Activated B cell treated with CpG ODN at 0.5 μM for 24 hours (primary cell): ENCODE results near the gene NBPF1. TPM values are rescaled to one million over a fixed set of nuclear protein-coding genes. Genes with fewer than 3 reads are reported as not detected.
"Not testable (repeated sequence)": the region's sequence is repeated elsewhere in the genome, so short reads cannot be mapped to it uniquely, and the experiment has no call there.

Experiments used
- ATAC-seq: fragments of 200-7000 bp; cut with Tn5 transposase; one replicate; pipeline ENCODE4 v1.10.0; 2021; ENCODE audit warnings: low read depth, mild to moderate bottlenecking, moderate library complexity
- CTCF ChIA-PET: fragments of 350-600 bp; sonication (Branson Sonifier 250); formaldehyde crosslinking; loops from one replicate; lab custom pipeline; 2021; ENCODE audit warnings: antibody characterized with exemption; lab: Charles Lee
- POLR2A ChIA-PET: fragments of 350-600 bp; sonication (Branson Sonifier 250); formaldehyde crosslinking; loops from one replicate; lab custom pipeline; 2021; ENCODE audit warnings: antibody characterized with exemption; lab: Charles Lee
- DNase-seq: peaks from one replicate; pipeline ENCODE4 v3.0.0; 2022
- H3K27ac Mint-ChIP-seq: one replicate; pipeline ENCODE4 v1.8.0; 2020; ENCODE audit warnings: mixed read lengths
- H3K27me3 Mint-ChIP-seq: one replicate; pipeline ENCODE4 v1.8.0; 2021; ENCODE audit warnings: mixed read lengths
- H3K36me3 Mint-ChIP-seq: one replicate; pipeline ENCODE4 v1.8.0; 2021; ENCODE audit warnings: low read depth, mixed read lengths
- H3K4me1 Mint-ChIP-seq: one replicate; pipeline ENCODE4 v1.8.0; 2021; ENCODE audit warnings: mixed read lengths
- H3K4me3 Mint-ChIP-seq: one replicate; pipeline ENCODE4 v1.8.0; 2020; ENCODE audit warnings: mild to moderate bottlenecking, mixed read lengths
- H3K9me3 Mint-ChIP-seq: one replicate; pipeline ENCODE4 v1.8.0; 2020; ENCODE audit warnings: mixed read lengths
- intact Hi-C: fragments of 100-400 bp; cut with micrococcal nuclease; formaldehyde crosslinking; loops from one replicate; pipeline ENCODE4 v1.15.1; 2024
- total RNA-seq: library from RNA; stranded (reverse); gene quantifications from 2 replicates; pipeline ENCODE4 v1.2.3, GENCODE V29; 2022

NBPF1 gene
- total RNA-seq, 1 donor from 2014 or later = 20.2 TPM

DNA sequence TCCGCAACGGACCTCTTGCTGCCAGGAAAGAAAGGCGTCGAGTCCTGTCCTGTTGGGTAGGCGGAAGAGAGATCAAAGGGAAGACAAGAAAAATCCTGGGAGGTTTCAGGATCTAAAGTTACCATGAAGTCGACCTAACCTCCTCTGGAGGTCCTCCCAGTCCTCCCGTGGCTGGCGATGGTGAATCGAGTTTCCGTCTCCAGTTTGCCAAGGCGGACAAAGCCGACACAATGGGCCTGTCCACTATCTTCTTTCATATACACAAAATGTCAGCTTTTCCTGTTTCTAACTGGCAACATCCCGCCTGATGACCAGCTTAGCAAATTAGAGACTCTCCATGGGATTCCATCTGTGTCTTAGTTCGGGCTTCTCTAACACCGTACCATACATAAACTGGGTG, 76.6 kb downstream of the NBPF1 start:
- H3K27ac Mint-ChIP-seq, POLR2A ChIA-PET, H3K4me3 Mint-ChIP-seq, intact Hi-C loops, ATAC-seq, H3K27me3 Mint-ChIP-seq, H3K36me3 Mint-ChIP-seq, CTCF ChIA-PET, H3K9me3 Mint-ChIP-seq, DNase-seq: not testable (repeated sequence)
- H3K4me1 Mint-ChIP-seq = peaks cover 24% of the 10 kb centered on the region

GRCh38 chr1:16535898-16536297, 77.5 kb downstream of the NBPF1 start:
- POLR2A ChIA-PET, H3K4me3 Mint-ChIP-seq, intact Hi-C loops: not testable (repeated sequence)

DNA sequence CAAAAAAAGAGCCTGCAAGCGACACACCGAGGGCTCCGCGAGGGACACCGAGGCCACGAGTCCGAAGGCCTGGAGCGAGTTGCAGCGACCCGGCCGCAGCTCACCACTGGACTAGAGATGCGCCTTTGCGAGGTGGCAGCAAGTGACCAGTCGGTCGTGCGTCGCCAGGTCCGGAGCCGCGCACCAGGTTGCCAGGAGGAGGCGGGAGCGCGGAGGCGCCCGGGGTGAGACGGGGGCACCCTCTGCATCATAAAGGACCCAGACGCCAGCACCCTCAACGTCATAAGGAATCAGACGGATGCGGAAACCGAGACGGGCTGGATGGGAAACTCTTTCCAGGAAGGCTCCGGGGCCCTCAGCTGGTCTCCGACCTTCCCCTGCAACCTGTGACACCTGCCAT, 77.9 kb downstream of the NBPF1 start:
- ATAC-seq, H3K27ac Mint-ChIP-seq, DNase-seq, H3K9me3 Mint-ChIP-seq, CTCF ChIA-PET, H3K36me3 Mint-ChIP-seq, intact Hi-C loops: not testable (repeated sequence)
- H3K4me3 Mint-ChIP-seq = peak overlapping the region; percentile 85
- POLR2A ChIA-PET = interaction anchor here (1.0 kb wide), 1 partner anchor 22 kb away, joined by 5 read pairs; the partner anchor contains the start of gene RNU1-1
- peaks cover 13% of the 10 kb centered on the region for H3K27me3 Mint-ChIP-seq
- H3K4me1 Mint-ChIP-seq = peaks cover 16% of the 10 kb centered on the region

More at GRCh38 chr1:16535898-16536297, 77.5 kb downstream of the NBPF1 start:
- peaks cover 13% of the 10 kb centered on the region for H3K27me3 Mint-ChIP-seq
- DNase-seq, H3K27ac Mint-ChIP-seq, H3K9me3 Mint-ChIP-seq, ATAC-seq, CTCF ChIA-PET, H3K36me3 Mint-ChIP-seq: not testable (repeated sequence)
- peaks cover 18% of the 10 kb centered on the region for H3K4me1 Mint-ChIP-seq

DNA sequence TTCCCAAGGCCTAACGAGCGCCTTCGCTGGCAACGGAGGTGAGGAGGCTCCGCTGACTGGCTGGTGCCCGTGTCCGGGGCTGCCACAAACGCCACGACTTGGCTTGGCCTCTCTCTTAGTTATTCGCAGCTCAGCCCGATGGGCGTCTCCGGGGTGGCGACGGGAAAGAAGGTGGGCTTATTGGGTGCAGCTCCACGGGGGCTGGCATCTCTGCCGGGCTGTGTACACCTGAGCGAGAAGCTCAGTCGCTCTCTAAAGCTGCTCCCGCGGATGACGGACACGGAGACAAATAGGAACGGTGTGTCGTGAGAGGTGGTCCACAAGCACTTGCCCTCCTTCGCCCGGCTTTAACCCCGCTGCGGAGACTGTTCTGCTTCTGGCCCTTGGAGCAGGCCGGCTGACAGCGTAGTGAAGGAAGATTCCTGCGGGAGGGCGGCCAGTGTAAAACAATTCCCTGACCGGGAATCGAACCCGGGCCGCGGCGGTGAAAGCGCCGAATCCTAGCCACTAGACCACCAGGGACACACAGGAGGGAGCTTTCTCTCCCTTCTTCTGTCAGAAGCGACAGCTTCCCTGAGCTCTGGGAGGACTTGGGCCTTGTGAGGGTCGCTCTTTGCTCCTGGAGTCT, 78.4 kb downstream of the NBPF1 start:
- POLR2A ChIA-PET = interaction anchor here (1.0 kb wide), 1 partner anchor 21 kb away, joined by 5 read pairs; the partner anchor contains the start of gene RNU1-1

DNA sequence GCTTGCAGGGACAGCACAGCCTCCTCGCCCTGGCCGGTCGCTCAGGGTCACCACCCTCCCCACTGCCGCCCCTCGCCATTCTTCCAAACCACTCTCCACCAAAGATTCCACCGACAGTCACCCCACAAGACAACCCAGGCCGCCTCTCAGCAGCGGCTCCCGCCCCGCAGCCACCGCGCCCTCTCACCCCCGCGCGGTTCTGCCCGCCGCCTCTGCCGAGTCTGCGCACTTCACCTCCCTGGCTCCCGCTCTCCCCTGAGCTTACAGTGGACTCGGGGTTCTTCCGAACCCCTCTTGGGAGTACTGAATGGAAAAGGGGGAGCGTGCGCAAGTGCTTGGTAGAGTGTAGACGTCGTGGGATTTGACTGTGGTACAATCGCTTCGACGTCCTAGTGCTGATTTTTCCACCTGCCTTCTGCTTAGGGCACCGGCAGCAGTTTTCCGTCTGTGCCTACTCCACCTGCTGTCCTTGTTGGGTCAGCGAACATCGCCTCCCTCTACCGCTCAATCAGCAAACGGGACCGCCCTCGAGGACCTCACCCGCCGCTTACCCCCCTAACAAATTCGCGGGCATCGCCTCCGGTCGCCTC, 79.0 kb downstream of the NBPF1 start:
- POLR2A ChIA-PET = interaction anchor here (0.6 to 1.0 kb wide), 2 partner anchors 21 to 73 kb away, joined by 3 to 5 read pairs; partner anchors contain the start of gene RNU1-1
- H3K9me3 Mint-ChIP-seq, H3K27ac Mint-ChIP-seq, intact Hi-C loops, H3K36me3 Mint-ChIP-seq, CTCF ChIA-PET, DNase-seq: not testable (repeated sequence)
- Mint-ChIP-seq H3K4me3 (peak overlapping the region; percentile 85), H3K4me1 (peaks cover 11% of the 10 kb centered on the region), H3K27me3 (peaks cover 13% of the 10 kb centered on the region)
- ATAC-seq = peak; percentile 27

More for the DNA sequence above, 78.4 kb downstream of the NBPF1 start:
- Mint-ChIP-seq H3K4me1 (peaks cover 11% of the 10 kb centered on the region), H3K27ac (peak overlapping the region; percentile 53), H3K4me3 (peak overlapping the region; percentile 85), H3K27me3 (peaks cover 13% of the 10 kb centered on the region)
- DNase-seq, H3K9me3 Mint-ChIP-seq, intact Hi-C loops, H3K36me3 Mint-ChIP-seq, CTCF ChIA-PET: not testable (repeated sequence)
- ATAC-seq = peak; percentile 75

DNA sequence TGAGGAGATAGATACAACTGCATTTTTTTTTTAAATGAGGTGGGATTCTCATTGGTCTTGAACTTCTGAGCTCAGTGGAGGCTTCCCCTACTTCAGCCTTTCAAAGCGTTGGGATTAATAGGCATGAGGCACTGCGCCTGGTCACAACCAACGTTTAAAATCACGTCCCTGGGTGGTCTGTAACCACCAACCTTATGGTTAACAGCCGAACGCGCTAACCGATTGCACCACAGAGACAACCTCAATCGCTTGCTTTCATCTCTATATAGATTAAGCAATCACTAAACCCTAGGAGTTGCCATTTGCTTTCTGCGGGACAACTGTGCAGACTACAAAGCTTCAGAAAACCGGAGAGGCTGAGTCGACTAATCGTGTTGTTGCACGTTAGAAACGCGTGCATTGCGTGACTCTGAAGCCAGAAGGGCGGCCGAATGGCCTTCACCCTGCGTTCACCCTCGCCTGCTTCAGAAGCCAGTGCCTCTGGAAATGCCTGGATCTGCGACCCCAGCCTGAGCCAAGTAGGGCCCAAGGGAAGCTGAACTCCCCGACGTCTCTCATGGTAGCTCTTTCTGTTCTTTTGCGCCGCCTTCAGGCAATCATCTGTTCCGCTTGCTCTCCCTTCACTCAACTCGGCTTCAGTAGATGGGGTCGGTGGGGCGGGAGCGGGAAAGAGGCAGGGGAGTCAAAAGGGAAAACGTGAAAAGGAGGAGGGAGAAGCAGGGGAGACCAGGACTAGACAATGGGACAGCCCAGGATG, 81.0 kb downstream of the NBPF1 start:
- H3K27ac Mint-ChIP-seq, CTCF ChIA-PET, intact Hi-C loops, DNase-seq, H3K4me1 Mint-ChIP-seq, H3K36me3 Mint-ChIP-seq, H3K4me3 Mint-ChIP-seq, POLR2A ChIA-PET, ATAC-seq, H3K9me3 Mint-ChIP-seq: not testable (repeated sequence)
- peaks cover 13% of the 10 kb centered on the region for H3K27me3 Mint-ChIP-seq

DNA sequence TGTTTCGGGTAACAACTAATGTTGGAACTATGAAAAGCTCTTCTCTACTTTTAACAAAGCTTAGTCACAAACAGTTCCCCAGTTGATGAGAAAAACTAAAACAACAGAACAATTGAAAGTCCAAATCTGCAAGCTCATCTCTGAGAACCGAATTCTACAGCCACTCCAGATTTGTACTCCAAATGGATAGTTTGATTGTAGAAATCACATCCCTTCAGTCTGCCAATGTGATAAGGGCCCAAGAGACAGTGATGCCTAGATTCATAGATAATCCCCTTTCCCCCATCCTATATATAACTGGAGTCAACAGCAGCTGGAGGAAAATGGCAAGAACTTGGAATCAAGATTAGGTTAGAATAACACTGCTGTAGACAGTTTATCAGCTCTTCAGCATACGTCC, 85.0 kb downstream of the NBPF1 start:
- CTCF ChIA-PET, H3K4me3 Mint-ChIP-seq, ATAC-seq, H3K36me3 Mint-ChIP-seq, H3K9me3 Mint-ChIP-seq, DNase-seq, H3K27ac Mint-ChIP-seq, H3K4me1 Mint-ChIP-seq: not testable (repeated sequence)
- POLR2A ChIA-PET = interaction anchor here (0.6 kb wide), 1 partner anchor 147 kb away, joined by 3 read pairs; no protein-coding TSS in a partner anchor
- intact Hi-C loops = loop anchor here (5.0 kb wide), 1 partner anchor 84 kb away; the partner anchor contains the start of gene NBPF1
- peaks cover 11% of the 10 kb centered on the region for H3K27me3 Mint-ChIP-seq

DNA sequence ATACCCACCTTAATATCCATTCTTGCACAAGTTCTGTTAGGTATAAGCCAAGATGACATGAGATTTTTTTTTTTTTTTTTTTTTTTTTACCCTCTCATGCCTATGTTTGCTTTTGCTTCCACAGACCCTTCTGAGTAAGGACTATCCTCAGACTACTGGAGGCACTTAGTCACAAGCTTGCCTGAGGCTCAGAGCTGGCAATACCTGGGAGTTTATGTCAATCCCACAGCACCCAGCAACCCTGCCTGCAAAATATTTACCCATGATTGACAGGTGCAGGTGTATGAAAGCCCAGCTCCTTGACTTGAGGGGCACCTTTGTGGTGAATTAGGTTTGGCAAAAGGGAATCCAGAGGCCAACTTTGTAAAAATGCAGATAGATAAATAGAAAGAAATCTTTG, 87.6 kb downstream of the NBPF1 start:
- H3K27ac Mint-ChIP-seq, H3K27me3 Mint-ChIP-seq, H3K4me3 Mint-ChIP-seq, ATAC-seq, H3K9me3 Mint-ChIP-seq, H3K36me3 Mint-ChIP-seq, H3K4me1 Mint-ChIP-seq, DNase-seq, POLR2A ChIA-PET, CTCF ChIA-PET: not testable (repeated sequence)
- intact Hi-C loops = loop anchor here (5.0 kb wide), 1 partner anchor 87 kb away; the partner anchor contains the start of gene NBPF1

DNA sequence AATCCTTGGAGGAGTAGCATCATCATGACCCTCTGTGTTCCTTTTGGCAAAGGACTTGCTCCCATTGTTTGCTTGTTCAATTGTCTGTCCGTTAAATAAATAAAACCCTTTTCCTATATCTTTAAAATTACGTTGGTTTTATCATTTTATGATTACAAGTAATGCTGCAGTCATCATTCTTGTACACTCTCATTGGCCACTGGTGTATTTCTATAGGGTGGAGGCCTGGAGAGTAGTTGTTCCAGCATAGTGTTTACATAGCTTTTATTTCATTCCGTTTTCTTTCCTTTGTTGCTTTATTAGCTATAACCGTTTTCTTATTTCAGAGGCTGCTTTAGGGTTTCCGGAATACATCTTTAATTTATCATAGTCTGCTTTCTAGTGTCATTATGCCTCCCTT, 91.7 kb downstream of the NBPF1 start:
- CTCF ChIA-PET, H3K9me3 Mint-ChIP-seq, H3K27ac Mint-ChIP-seq, H3K36me3 Mint-ChIP-seq, H3K4me3 Mint-ChIP-seq, DNase-seq, POLR2A ChIA-PET, intact Hi-C loops, ATAC-seq, H3K4me1 Mint-ChIP-seq: not testable (repeated sequence)
- peaks cover 26% of the 10 kb centered on the region for H3K27me3 Mint-ChIP-seq
